ENCODE results near the gene STXBP6.
"Not testable (repeated sequence)": the region's sequence is repeated elsewhere in the genome, so short reads cannot be mapped to it uniquely, and the experiment has no call there.

STXBP6 gene

DNA sequence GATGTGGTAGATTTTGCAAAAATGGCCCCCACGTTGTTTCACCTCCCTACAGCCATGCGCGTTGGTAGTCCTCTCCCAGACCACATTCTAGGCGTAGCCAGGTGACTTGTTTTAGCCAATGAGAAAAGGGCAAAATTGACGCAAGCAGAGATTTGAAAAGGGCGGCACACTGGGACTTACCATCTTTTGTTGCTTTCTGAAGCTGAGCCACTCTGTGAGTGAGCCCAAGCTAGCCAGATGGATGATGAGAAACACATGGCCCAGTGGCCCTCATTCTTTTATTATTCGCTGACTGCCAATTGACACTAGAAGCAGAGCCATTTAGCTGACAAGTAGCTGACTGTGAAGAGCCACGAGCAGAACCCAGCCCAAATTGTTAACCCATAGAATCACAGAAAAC, 274.0 kb downstream of the STXBP6 start:
- DNase-seq (ENCODE audit: low read depth), result peak; percentile 8
- TF ChIP-seq, protein P1, sequence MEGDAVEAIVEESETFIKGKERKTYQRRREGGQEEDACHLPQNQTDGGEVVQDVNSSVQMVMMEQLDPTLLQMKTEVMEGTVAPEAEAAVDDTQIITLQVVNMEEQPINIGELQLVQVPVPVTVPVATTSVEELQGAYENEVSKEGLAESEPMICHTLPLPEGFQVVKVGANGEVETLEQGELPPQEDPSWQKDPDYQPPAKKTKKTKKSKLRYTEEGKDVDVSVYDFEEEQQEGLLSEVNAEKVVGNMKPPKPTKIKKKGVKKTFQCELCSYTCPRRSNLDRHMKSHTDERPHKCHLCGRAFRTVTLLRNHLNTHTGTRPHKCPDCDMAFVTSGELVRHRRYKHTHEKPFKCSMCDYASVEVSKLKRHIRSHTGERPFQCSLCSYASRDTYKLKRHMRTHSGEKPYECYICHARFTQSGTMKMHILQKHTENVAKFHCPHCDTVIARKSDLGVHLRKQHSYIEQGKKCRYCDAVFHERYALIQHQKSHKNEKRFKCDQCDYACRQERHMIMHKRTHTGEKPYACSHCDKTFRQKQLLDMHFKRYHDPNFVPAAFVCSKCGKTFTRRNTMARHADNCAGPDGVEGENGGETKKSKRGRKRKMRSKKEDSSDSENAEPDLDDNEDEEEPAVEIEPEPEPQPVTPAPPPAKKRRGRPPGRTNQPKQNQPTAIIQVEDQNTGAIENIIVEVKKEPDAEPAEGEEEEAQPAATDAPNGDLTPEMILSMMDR (conservative IDR thresholded peaks at IDR 0.05; ENCODE audit: low read length), result no peak
- no peak overlapping the region for H3K4me3 ChIP-seq (ENCODE audit: low read length)

DNA sequence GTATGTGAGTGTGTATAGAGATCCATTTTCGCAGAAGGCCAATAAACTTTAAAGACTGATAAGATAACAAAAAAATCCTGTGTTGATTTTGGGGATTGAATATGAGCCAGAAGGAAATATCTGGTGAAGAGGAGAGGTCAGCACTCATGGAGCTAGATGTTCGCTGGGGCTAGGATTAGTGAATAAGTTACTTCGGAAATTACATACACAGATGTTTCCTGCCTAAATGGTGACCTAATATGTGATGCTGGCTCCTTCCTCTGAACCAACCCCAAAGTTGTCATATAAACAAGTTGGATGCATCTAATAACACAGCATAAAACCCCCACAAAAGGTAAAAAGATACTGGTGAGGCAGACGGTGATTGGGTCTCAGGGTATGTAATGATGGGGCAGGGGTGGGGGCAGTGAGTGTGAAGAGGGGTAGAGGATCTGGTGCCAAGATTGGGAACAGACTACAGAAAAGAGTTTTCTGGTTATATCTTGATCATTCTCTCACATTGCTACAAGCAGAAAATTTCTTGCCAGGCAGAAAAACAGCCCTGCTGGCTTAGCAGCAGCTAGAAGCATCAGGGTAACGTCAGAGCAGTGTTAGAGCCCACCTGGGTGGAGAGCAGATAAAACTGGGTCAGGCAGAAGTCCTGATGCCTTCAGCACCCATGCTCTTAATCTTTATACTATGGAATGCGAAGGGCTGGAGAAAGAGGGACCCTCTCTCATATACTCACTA, 275.6 kb downstream of the STXBP6 start:
- TF ChIP-seq, protein P1 (conservative IDR thresholded peaks at IDR 0.05; ENCODE audit: low read length), result no peak
- DNase-seq (ENCODE audit: low read depth), result no peak
- no peak overlapping the region for H3K4me3 ChIP-seq (ENCODE audit: low read length)

DNA sequence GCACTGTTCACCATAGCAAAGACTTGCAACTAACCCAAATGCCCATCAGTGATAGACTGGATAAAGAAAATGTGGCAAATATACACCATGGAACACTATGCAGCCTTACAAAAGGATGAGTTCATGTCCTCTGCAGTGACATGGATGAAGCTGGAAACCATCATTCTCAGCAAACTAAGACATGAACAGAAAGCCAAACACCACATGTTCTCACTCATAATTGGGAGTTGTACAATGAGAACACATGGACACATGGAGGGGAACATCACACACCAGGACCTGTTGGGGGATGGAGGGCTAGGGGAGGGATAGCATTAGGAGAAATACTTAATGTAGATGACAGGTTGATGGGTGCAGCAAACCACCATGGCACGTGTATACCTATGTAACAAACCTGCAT, 276.4 kb downstream of the STXBP6 start:
- DNase-seq (ENCODE audit: low read depth); H3K4me3 ChIP-seq (ENCODE audit: low read length): not testable (repeated sequence)

DNA sequence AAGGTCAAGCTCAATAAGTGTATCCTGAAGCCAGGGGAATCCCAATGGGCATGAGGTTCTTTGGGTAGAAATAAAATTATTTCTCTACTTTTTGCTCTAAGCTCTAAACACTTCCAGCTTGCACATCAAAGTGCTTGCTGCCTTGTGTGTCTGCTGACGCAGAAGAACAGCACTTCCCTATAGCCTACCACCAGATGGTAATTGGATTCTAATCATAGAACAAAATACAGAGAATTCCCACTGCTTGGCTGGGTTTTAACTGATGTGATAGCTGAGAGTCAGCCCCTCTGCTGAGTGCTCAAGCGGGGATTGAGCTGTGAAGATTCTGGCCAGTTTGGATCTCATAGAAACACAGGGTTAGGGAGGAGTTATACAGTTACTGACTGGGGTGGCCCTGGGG, 283.5 kb downstream of the STXBP6 start:
- TF ChIP-seq, protein P1 (conservative IDR thresholded peaks at IDR 0.05; ENCODE audit: low read length), result no peak
- H3K4me3 ChIP-seq (ENCODE audit: low read length), result no peak overlapping the region
- no peak for DNase-seq (ENCODE audit: low read depth)

DNA sequence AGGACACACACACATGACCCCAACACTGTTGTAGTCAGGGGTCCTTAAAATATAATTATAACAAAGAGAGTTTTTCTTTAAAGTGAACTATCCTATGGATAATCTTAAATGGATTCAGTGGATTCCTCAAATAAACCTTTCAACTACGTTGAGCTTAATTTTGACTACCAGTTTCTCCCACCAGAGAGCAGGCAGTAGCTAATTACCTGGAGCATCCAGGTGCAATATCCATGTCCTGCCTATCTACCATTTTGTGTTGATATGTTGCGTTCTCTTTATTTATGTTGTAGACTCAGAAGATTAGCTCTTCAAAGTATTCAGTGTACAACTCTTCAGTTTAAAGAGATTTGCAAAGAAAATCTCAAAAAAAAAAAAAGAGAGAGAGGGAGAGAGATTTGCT, 288.8 kb downstream of the STXBP6 start:
- TF ChIP-seq, protein P1 (conservative IDR thresholded peaks at IDR 0.05; ENCODE audit: low read length), result no peak
- no peak overlapping the region for H3K4me3 ChIP-seq (ENCODE audit: low read length)
- no peak for DNase-seq (ENCODE audit: low read depth)

Data from AG10803 (cell line).